Omental fat pad (tissue), 4 donors: ENCODE measurements around the gene MMAB. TPM values are rescaled to one million over a fixed set of nuclear protein-coding genes. Genes with fewer than 3 reads are reported as not detected.
A peak's percentile ranks its signal among the peaks of the same experiment; 100 is the strongest.

Experiments used
- ATAC-seq: fragments of 150-250 bp; one replicate; pipeline ENCODE4 v1.9.1; 2016; ENCODE audit warnings: mild to moderate bottlenecking, moderate library complexity; ENCODE audit not compliant: low FRiP score
- DNase-seq: peaks from one replicate; pipeline ENCODE4 v3.0.0-alpha.2; 2019; ENCODE audit warnings: low spot score
- CTCF ChIP-seq, 3 donors: fragments of 450-650 bp; IDR thresholded peaks; one replicate each; pipeline ENCODE4 v1.5.1; 2016 to 2017; ENCODE audit warnings: antibody characterized with exemption in 3 of 3, mild to moderate bottlenecking in 3 of 3, moderate library complexity in 2 of 3
- total RNA-seq, 4 donors: library from RNA; depleted of rRNA; stranded (reverse); fragments of >200 nt; gene quantifications; one replicate each; pipeline ENCODE4 v1.1.0, GENCODE V29; 2016

MMAB gene
- total RNA-seq, 4 donors from 2014 or later: 20.2 to 38.0 (median 29.1) TPM

- peak; percentile 81 for DNase-seq
- peak; percentile 83 for ATAC-seq
- TF ChIP-seq CTCF (IDR thresholded peaks at IDR 0.05): peak in 1 of 3 donors; percentile 93
These were observed 24.6 kb upstream of the MMAB start for GRCh38 chr12:109597795-109598427.

- ATAC-seq (no peak), DNase-seq (no peak)
- no peak for TF ChIP-seq CTCF (IDR thresholded peaks at IDR 0.05)
These were observed 24.1 kb upstream of the MMAB start for GRCh38 chr12:109597414-109597794.

GRCh38 chr12:109596418-109597244, 23.3 kb upstream of the MMAB start:
- no peak for TF ChIP-seq CTCF (IDR thresholded peaks at IDR 0.05)
- DNase-seq (no peak), ATAC-seq (no peak)

GRCh38 chr12:109595321-109595902, 22.1 kb upstream of the MMAB start:
- DNase-seq (no peak), ATAC-seq (no peak)
- TF ChIP-seq CTCF (IDR thresholded peaks at IDR 0.05): no peak

- no peak for ATAC-seq
- no peak for DNase-seq
- no peak for TF ChIP-seq CTCF (IDR thresholded peaks at IDR 0.05)
These were observed 21.4 kb upstream of the MMAB start for GRCh38 chr12:109594556-109595317.

GRCh38 chr12:109592905-109593272, 19.6 kb upstream of the MMAB start:
- no peak for DNase-seq
- TF ChIP-seq CTCF (IDR thresholded peaks at IDR 0.05): no peak
- no peak for ATAC-seq
